GM19023 (cell line): ENCODE data around the gene IL21R.
A peak's percentile ranks its signal among the peaks of the same experiment; 100 is the strongest.

Experiments used
- ATAC-seq: cut with Tn5 transposase; IDR thresholded peaks from one replicate; pipeline ENCODE4 v1.9.1; 2021; ENCODE audit warnings: mild to moderate bottlenecking, moderate library complexity; ENCODE audit not compliant: unreplicated experiment

The IL21R gene

GRCh38 chr16:27401768-27402568 lies at the start of gene IL21R:
TSS of gene IL21R (plus strand) at chr16:27402174. CDS start at chr16:27430072, 27,898 bp downstream.
- ATAC-seq, result peak; percentile 57

- no peak for ATAC-seq
Observed at GRCh38 chr16:27353853-27354252, 48.1 kb upstream of the IL21R start.

- ATAC-seq, result no peak
Observed at GRCh38 chr16:27355610-27356009, 46.4 kb upstream of the IL21R start.

- ATAC-seq, result no peak
Observed at GRCh38 chr16:27356794-27357193, 45.2 kb upstream of the IL21R start.

GRCh38 chr16:27359051-27359450 lies 42.9 kb upstream of the IL21R start:
- ATAC-seq, result no peak

- no peak for ATAC-seq
Observed at GRCh38 chr16:27359615-27360014, 42.4 kb upstream of the IL21R start.

- ATAC-seq, result no peak
Observed at GRCh38 chr16:27361987-27362386, 40.0 kb upstream of the IL21R start.

- ATAC-seq, result no peak
Observed at GRCh38 chr16:27362570-27363245, 39.3 kb upstream of the IL21R start.

- ATAC-seq, result no peak
Observed at GRCh38 chr16:27363246-27363632, 38.7 kb upstream of the IL21R start.

GRCh38 chr16:27363797-27364196 lies 38.2 kb upstream of the IL21R start:
- ATAC-seq, result no peak

- no peak for ATAC-seq
Observed at GRCh38 chr16:27364493-27365141, 37.4 kb upstream of the IL21R start.

GRCh38 chr16:27365142-27366089 lies 36.6 kb upstream of the IL21R start:
- no peak for ATAC-seq

- peak; percentile 27 for ATAC-seq
Observed at GRCh38 chr16:27366687-27367460, 35.1 kb upstream of the IL21R start.

- peak; percentile 69 for ATAC-seq
Observed at GRCh38 chr16:27367461-27368357, 34.3 kb upstream of the IL21R start.

GRCh38 chr16:27368358-27368722 lies 33.6 kb upstream of the IL21R start:
- no peak for ATAC-seq

GRCh38 chr16:27369806-27370205 lies 32.2 kb upstream of the IL21R start:
- no peak for ATAC-seq

- ATAC-seq, result no peak
Observed at GRCh38 chr16:27370318-27370717, 31.7 kb upstream of the IL21R start.

- ATAC-seq, result no peak
Observed at GRCh38 chr16:27373312-27373711, 28.7 kb upstream of the IL21R start.

- peak; percentile 18 for ATAC-seq
Observed at GRCh38 chr16:27374221-27374803, 27.7 kb upstream of the IL21R start.
